HK-2 (cell line): Measurements from ENCODE around the gene LOXHD1.

ENCODE experiments used
- DNase-seq: peaks from one replicate; pipeline ENCODE4 v3.0.0-alpha.2; 2018; ENCODE audit not compliant: unreplicated experiment

The LOXHD1 gene

GRCh38 chr18:46542545-46542944 lies 114.5 kb downstream of the LOXHD1 start:
- peak; percentile 1 for DNase-seq

- DNase-seq: no peak
Observed at GRCh38 chr18:46541626-46542189, 115.3 kb downstream of the LOXHD1 start.

GRCh38 chr18:46538376-46538775 lies 118.6 kb downstream of the LOXHD1 start:
- no peak for DNase-seq

- peak; percentile 47 for DNase-seq
Observed at GRCh38 chr18:46536215-46536874, 120.7 kb downstream of the LOXHD1 start.

GRCh38 chr18:46531482-46531881 lies 125.5 kb downstream of the LOXHD1 start:
- no peak for DNase-seq

- no peak for DNase-seq
Observed at GRCh38 chr18:46528037-46528436, 129.0 kb downstream of the LOXHD1 start.

GRCh38 chr18:46519870-46520269 lies 137.2 kb downstream of the LOXHD1 start:
- DNase-seq: no peak

- no peak for DNase-seq
Observed at GRCh38 chr18:46518438-46518837, 138.6 kb downstream of the LOXHD1 start.

GRCh38 chr18:46516555-46516954 lies 140.5 kb downstream of the LOXHD1 start:
- no peak for DNase-seq

GRCh38 chr18:46510386-46510785 lies 146.6 kb downstream of the LOXHD1 start:
- DNase-seq: no peak

GRCh38 chr18:46509530-46509929 lies 147.5 kb downstream of the LOXHD1 start:
- no peak for DNase-seq

- no peak for DNase-seq
Observed at GRCh38 chr18:46506974-46507586, 149.9 kb downstream of the LOXHD1 start.

- peak; percentile 7 for DNase-seq
Observed at GRCh38 chr18:46502444-46502843, 154.6 kb downstream of the LOXHD1 start.

GRCh38 chr18:46497129-46497528 lies 159.9 kb downstream of the LOXHD1 start:
- peak; percentile 21 for DNase-seq

- DNase-seq: no peak
Observed at GRCh38 chr18:46488471-46489213, 168.4 kb downstream of the LOXHD1 start.

- no peak for DNase-seq
Observed at GRCh38 chr18:46485675-46486194, 171.3 kb downstream of the LOXHD1 start.

GRCh38 chr18:46484971-46485370 lies 172.0 kb downstream of the LOXHD1 start:
- no peak for DNase-seq

- DNase-seq: no peak
Observed at GRCh38 chr18:46482831-46483230, 174.2 kb downstream of the LOXHD1 start.

GRCh38 chr18:46481847-46482245 lies 175.2 kb downstream of the LOXHD1 start:
- no peak for DNase-seq

- DNase-seq: peak; percentile 13
Observed at GRCh38 chr18:46481048-46481846, 175.8 kb downstream of the LOXHD1 start.

GRCh38 chr18:46480226-46480625 lies 176.8 kb downstream of the LOXHD1 start:
- DNase-seq: no peak

- no peak for DNase-seq
Observed at GRCh38 chr18:46478796-46479195, 178.2 kb downstream of the LOXHD1 start.
